HCT116 (cell line): ENCODE measurements around the gene KRT14. TPM values are rescaled to one million over a fixed set of nuclear protein-coding genes. Genes with fewer than 3 reads are reported as not detected.

Source experiments
- ATAC-seq: fragments of 200-7000 bp; cut with Tn5 transposase; 2 replicates; pipeline ENCODE4 v1.9.1; 2020; ENCODE audit warnings: mild to moderate bottlenecking, moderate library complexity
- BruUV-seq: library from RNA; stranded (reverse); fragments of 400-500 nt; replicated peaks from 2 replicates; lab custom pipeline; 2021; lab: Mats Ljungman, UMichigan
- CTCF ChIA-PET: fragments of 300-600 bp; sonication (Branson Sonifier 250); formaldehyde crosslinking; loops from one replicate; lab custom pipeline; 2021; ENCODE audit warnings: antibody characterized with exemption; lab: Charles Lee
- POLR2A ChIA-PET: fragments of 300-600, 350-600 bp; sonication (Branson Sonifier 250); formaldehyde crosslinking; loops from one replicate; lab custom pipeline; 2021; ENCODE audit warnings: antibody characterized with exemption; lab: Charles Lee
- RAD21 ChIA-PET, 2 experiments: fragments of 300-600 bp; sonication (Branson Sonifier 250); formaldehyde crosslinking; loops; one replicate each; lab custom pipeline; 2023; ENCODE audit warnings: low total read pairs in 2 of 2; ENCODE audit not compliant: uncharacterized antibody in 2 of 2, unreplicated experiment in 2 of 2, low non-redundant PET in 1 of 2; lab: Charles Lee
- DNase-seq: peaks from one replicate; pipeline ENCODE4 v3.0.0-alpha.2; 2010; ENCODE audit warnings: low read depth, low spot score
- H2AFZ ChIP-seq: fragments of 200-600 bp; shearing (Covaris generic), sonication (generic); 2 replicates; pipeline ENCODE4 v1.6.1; 2017; ENCODE audit warnings: low read depth, mixed run types, mixed read lengths, antibody characterized with exemption, low read length; ENCODE audit not compliant: poor library complexity, severe bottlenecking
- H3K27ac ChIP-seq: 2 replicates; pipeline ENCODE4 v1.5.1; 2012; ENCODE audit warnings: low read depth, low read length
- H3K27me3 ChIP-seq: fragments of 200-600 bp; sonication (generic); 2 replicates; pipeline ENCODE4 v1.6.1; 2016; ENCODE audit warnings: mixed run types, low read length, mixed read lengths; ENCODE audit not compliant: insufficient read depth
- H3K36me3 ChIP-seq, 2 experiments: fragments of 200-500 bp in 1 of 2; fragments of 200-600 bp in 1 of 2; sonication (Bioruptor generic) in 1 of 2; sonication (generic) in 1 of 2; 2 replicates each; pipeline versions ENCODE4 v1.5.1 to v1.6.1; 2014 to 2016; ENCODE audit warnings: low read length in 2 of 2, inconsistent platforms in 1 of 2, mixed read lengths in 1 of 2, mixed run types in 1 of 2; ENCODE audit not compliant: insufficient read depth in 2 of 2, control insufficient read depth in 1 of 2
- H3K4me1 ChIP-seq, 2 experiments: fragments of 200-600 bp in 1 of 2; sonication (generic) in 1 of 2; 2 replicates each; pipeline versions ENCODE4 v1.5.1 to v1.6.1; 2012 to 2017; ENCODE audit warnings: low read length in 2 of 2, inconsistent platforms in 1 of 2, mild to moderate bottlenecking in 1 of 2, mixed read lengths in 1 of 2, mixed run types in 1 of 2, moderate library complexity in 1 of 2; ENCODE audit not compliant: insufficient read depth in 2 of 2, control insufficient read depth in 1 of 2
- H3K4me2 ChIP-seq: fragments of 200-600 bp; sonication (generic); 2 replicates; pipeline ENCODE4 v1.6.1; 2017; ENCODE audit warnings: mixed run types, low read length, mixed read lengths
- H3K4me3 ChIP-seq, 2 experiments: fragments of 200-600 bp in 1 of 2; sonication (generic) in 1 of 2; replicated peaks in 1 of 2; 2 replicates each; pipeline ENCODE4 v1.5.1; 2011 to 2016; ENCODE audit warnings: low read length in 2 of 2, control low read depth in 1 of 2, low read depth in 1 of 2, mild to moderate bottlenecking in 1 of 2, mixed read lengths in 1 of 2, mixed run types in 1 of 2
- H3K79me2 ChIP-seq: fragments of 200-600 bp; sonication (generic); 2 replicates; pipeline ENCODE4 v1.6.1; 2017; ENCODE audit warnings: mild to moderate bottlenecking, mixed run types, low read length, moderate library complexity, mixed read lengths; ENCODE audit not compliant: insufficient read depth
- H3K9ac ChIP-seq: fragments of 200-600 bp; sonication (generic); 2 replicates; pipeline ENCODE4 v1.6.1; 2016; ENCODE audit warnings: low read length, mixed read lengths
- H3K9me2 ChIP-seq: fragments of 200-600 bp; sonication (generic), shearing (Covaris generic); 2 replicates; pipeline ENCODE4 v1.6.1; 2017; ENCODE audit warnings: mixed run types, mild to moderate bottlenecking, moderate library complexity; ENCODE audit not compliant: insufficient read depth
- H3K9me3 ChIP-seq, 2 experiments: fragments of 200-500 bp in 1 of 2; fragments of 200-600 bp in 1 of 2; sonication (Bioruptor generic) in 1 of 2; sonication (generic) in 1 of 2; 2 replicates each; pipeline ENCODE4 v1.6.1; 2014 to 2017; ENCODE audit warnings: low read length in 2 of 2, mixed read lengths in 2 of 2, inconsistent platforms in 1 of 2, low read depth in 1 of 2, mild to moderate bottlenecking in 1 of 2, mixed run types in 1 of 2, moderate library complexity in 1 of 2; ENCODE audit not compliant: control insufficient read depth in 1 of 2, insufficient read depth in 1 of 2
- H4K20me1 ChIP-seq: fragments of 200-600 bp; sonication (generic), shearing (Covaris generic); 2 replicates; pipeline ENCODE4 v1.6.1; 2017; ENCODE audit warnings: mixed run types, mild to moderate bottlenecking, moderate library complexity; ENCODE audit not compliant: insufficient read depth
- CBX3 ChIP-seq: IDR thresholded peaks from 2 replicates; pipeline ENCODE4 v1.6.1; 2012; ENCODE audit warnings: low read depth
- CEBPB ChIP-seq: IDR thresholded peaks from 2 replicates; pipeline ENCODE4 v1.6.1; 2012; ENCODE audit warnings: low read depth
- JUND ChIP-seq: IDR thresholded peaks from 2 replicates; pipeline ENCODE4 v1.6.1; 2012
- POLR2A ChIP-seq: IDR thresholded peaks from 2 replicates; pipeline ENCODE4 v1.7.0; 2011; ENCODE audit warnings: borderline replicate concordance; ENCODE audit not compliant: insufficient read depth, insufficient read length; ENCODE audit errors: extremely low read depth
- ZFX ChIP-seq: fragments of 450-650 bp; IDR thresholded peaks from 2 replicates; pipeline ENCODE4 v1.6.1; 2017
- ZNF274 ChIP-seq: fragments of 200-500 bp; sonication (Bioruptor generic); IDR thresholded peaks from 2 replicates; pipeline ENCODE4 v1.6.1; 2014; ENCODE audit warnings: mild to moderate bottlenecking, low read depth, low read length, inconsistent platforms
- intact Hi-C: fragments of 100-400 bp; cut with micrococcal nuclease; formaldehyde crosslinking; loops from 2 replicates; pipeline ENCODE4 v1.10.0; 2022
- total RNA-seq: library from RNA; stranded (reverse); gene quantifications from one replicate; pipeline ENCODE4 v1.2.1, GENCODE V29; 2021; ENCODE audit not compliant: unreplicated experiment

Gene KRT14
- total RNA-seq, 1 experiment from 2014 or later: not detected

DNA sequence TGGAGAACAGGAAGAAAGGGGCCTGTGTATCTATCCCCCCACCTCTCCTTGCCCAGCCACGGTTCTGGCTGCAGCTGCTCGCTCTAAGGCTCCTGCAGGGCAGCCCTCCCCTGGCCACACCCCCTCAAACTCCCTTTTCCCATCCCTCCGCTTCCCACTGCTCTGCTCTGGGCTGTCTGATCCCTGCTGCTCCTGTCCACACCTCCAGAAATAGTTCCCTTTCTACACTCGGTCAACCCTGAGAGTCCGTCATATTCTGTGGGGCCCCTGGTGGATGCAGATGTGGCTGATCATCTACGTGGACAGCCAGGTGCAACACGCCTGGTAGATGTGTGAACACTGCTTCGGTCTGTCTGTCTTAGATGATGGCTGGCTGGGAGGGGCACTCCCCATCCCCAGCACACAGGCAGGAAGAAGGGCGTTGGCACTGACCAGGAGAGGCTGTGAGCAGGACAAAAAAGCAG lies 39.3 kb downstream of the KRT14 start:
- Histone ChIP-seq H3K4me3 (peak overlapping the region; percentile 21 to 46), H3K4me2 (peak overlapping the region; percentile 80), H4K20me1 (no peaks in the 10 kb centered on the region), H3K4me1 (peaks cover 39 to 74% of the 10 kb centered on the region in 2 experiments), H3K27ac (peak overlapping the region; percentile 91), H3K9ac (peak overlapping the region; percentile 68), H3K9me2 (no peaks in the 10 kb centered on the region), H3K9me3 (peaks cover 0 to 8% of the 10 kb centered on the region in 2 experiments; a peak in 1 of 4 replicates), H2AFZ (no peak overlapping the region), H3K36me3 (no peaks in the 10 kb centered on the region), H3K27me3 (no peaks in the 10 kb centered on the region), H3K79me2 (no peaks in the 10 kb centered on the region)
- RAD21 ChIA-PET: interaction anchor here (0.8 to 3.7 kb wide), 9 partner anchors 18 to 691 kb away, joined by 3 to 26 read pairs (median 9); no protein-coding TSS in a partner anchor
- DNase-seq (peak; percentile 75), ATAC-seq (peak; percentile 51)
- CTCF ChIA-PET: interaction anchor here (0.5 to 7.3 kb wide), 15 partner anchors 11 to 932 kb away, joined by 3 to 203 read pairs (median 30); partner anchors contain the start of genes KRT15 and KRT19
- no TSS peak for BruUV-seq
- intact Hi-C loops: loop anchor here (5.0 to 10.0 kb wide), 2 partner anchors 225 to 933 kb away; no protein-coding TSS in a partner anchor
- TF ChIP-seq ZNF274 (no peak), ZFX (no peak), POLR2A (no peak), JUND (no peak)
- POLR2A ChIA-PET: interaction anchor here (0.7 to 5.5 kb wide), 6 partner anchors 15 to 691 kb away, joined by 3 to 148 read pairs (median 10); partner anchors contain the start of genes EIF1, KRT15 and KRT19

DNA sequence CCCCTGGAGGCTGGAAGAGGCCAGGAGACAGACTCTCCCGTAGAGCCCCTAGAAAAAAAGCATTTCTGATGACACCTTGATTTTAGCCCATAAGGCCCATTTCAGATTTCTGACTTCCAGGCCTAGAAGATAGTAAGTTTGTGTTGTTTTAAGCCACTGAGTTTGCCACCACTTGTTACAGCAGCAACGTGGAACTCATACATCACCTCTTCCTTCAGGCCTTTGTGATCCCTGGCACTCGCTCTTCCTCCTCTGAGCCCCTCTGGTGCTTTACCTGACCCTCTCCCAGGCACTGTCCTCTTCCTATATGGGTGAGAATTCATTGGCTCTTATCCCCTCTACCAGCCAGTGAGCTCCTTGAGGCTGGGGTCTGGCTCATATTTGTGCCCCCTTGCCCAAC lies 39.9 kb downstream of the KRT14 start:
- Histone ChIP-seq H3K4me2 (peak overlapping the region; percentile 80), H3K9ac (peak overlapping the region; percentile 68), H3K79me2 (no peaks in the 10 kb centered on the region), H4K20me1 (no peaks in the 10 kb centered on the region), H3K27me3 (no peaks in the 10 kb centered on the region), H3K27ac (peak overlapping the region; percentile 91), H3K36me3 (no peaks in the 10 kb centered on the region), H3K4me3 (peak overlapping the region in 1 of 2 experiments; percentile 46; a peak in 1 of 4 replicates), H3K9me2 (no peaks in the 10 kb centered on the region), H3K4me1 (peaks cover 39 to 74% of the 10 kb centered on the region in 2 experiments), H3K9me3 (peaks cover 0 to 8% of the 10 kb centered on the region in 2 experiments; a peak in 1 of 4 replicates), H2AFZ (no peak overlapping the region)
- intact Hi-C loops: loop anchor here (5.0 to 10.0 kb wide), 2 partner anchors 225 to 932 kb away; no protein-coding TSS in a partner anchor
- DNase-seq (no peak), ATAC-seq (no peak)
- POLR2A ChIA-PET: interaction anchor here (2.4 to 5.5 kb wide), 2 partner anchors 22 to 690 kb away, joined by 8 to 148 read pairs; partner anchors contain the start of genes KRT15 and KRT19
- RAD21 ChIA-PET: interaction anchor here (1.4 to 3.7 kb wide), 3 partner anchors 23 to 116 kb away, joined by 5 to 26 read pairs (median 19); no protein-coding TSS in a partner anchor
- BruUV-seq: no TSS peak
- TF ChIP-seq CBX3 (peak; percentile 44; the same call in 1 of the 2 replicates), CEBPB (no peak), ZNF274 (no peak)
- CTCF ChIA-PET: interaction anchor here (7.3 kb wide), 1 partner anchor 101 kb away, joined by 142 read pairs; no protein-coding TSS in a partner anchor
